ENCODE data around the gene RXFP3. TPM values are rescaled to one million over a fixed set of nuclear protein-coding genes. Genes with fewer than 3 reads are reported as not detected.
A peak's percentile ranks its signal among the peaks of the same experiment; 100 is the strongest.
"Not testable (repeated sequence)": the region's sequence is repeated elsewhere in the genome, so short reads cannot be mapped to it uniquely, and the experiment has no call there.

RXFP3 gene
- total and polyA plus RNA-seq, 9 donors: not detected

GRCh38 chr5:33901156-33901555 is 35.0 kb upstream of the RXFP3 start:
- Histone ChIP-seq H3K36me3 (ENCODE audit: control insufficient read depth, insufficient read depth, low read length) (no peaks in the 10 kb centered on the region), H3K9me3 (replicated peaks; ENCODE audit: control insufficient read depth, low read depth, low read length) (peaks cover under 1% of the 10 kb centered on the region), H3K4me1 (ENCODE audit: control insufficient read depth, insufficient read depth, low read length) (no peaks in the 10 kb centered on the region), H3K4me3 (ENCODE audit: low read length) (no peak overlapping the region), H3K27ac (ENCODE audit: low read length) (no peak overlapping the region), H3K27me3 (ENCODE audit: control insufficient read depth, insufficient read depth, low read length) (no peaks in the 10 kb centered on the region)
- DNase-seq: no peak
- no CpG with 5 or more reads among the region's 1 CpG for WGBS (ENCODE audit: insufficient coverage)

- H3K27ac ChIP-seq (ENCODE audit: low read length): no peak overlapping the region
- peaks cover 14% of the 10 kb centered on the region for H3K9me3 ChIP-seq (replicated peaks; ENCODE audit: control insufficient read depth, low read depth, low read length)
- DNase-seq: no peak
- no peak overlapping the region for H3K4me3 ChIP-seq (ENCODE audit: low read length)
- H3K27me3 ChIP-seq (ENCODE audit: control insufficient read depth, insufficient read depth, low read length): no peaks in the 10 kb centered on the region
- H3K36me3 ChIP-seq (ENCODE audit: control insufficient read depth, insufficient read depth, low read length): no peaks in the 10 kb centered on the region
- H3K4me1 ChIP-seq (ENCODE audit: control insufficient read depth, insufficient read depth, low read length): no peaks in the 10 kb centered on the region
- no CpG with 5 or more reads among the region's 2 CpGs for WGBS (ENCODE audit: insufficient coverage)
These were observed 33.1 kb upstream of the RXFP3 start for GRCh38 chr5:33903118-33903517.

- no peak for DNase-seq
- WGBS (ENCODE audit: insufficient coverage): no CpG with 5 or more reads among the region's 1 CpG
- H3K4me1 ChIP-seq (ENCODE audit: control insufficient read depth, insufficient read depth, low read length): no peaks in the 10 kb centered on the region
These were observed 30.8 kb upstream of the RXFP3 start for GRCh38 chr5:33905381-33905780.

GRCh38 chr5:33906248-33906647 is 29.9 kb upstream of the RXFP3 start:
- not testable (repeated sequence) for H3K27me3 ChIP-seq (ENCODE audit: control insufficient read depth, insufficient read depth, low read length); H3K4me1 ChIP-seq (ENCODE audit: control insufficient read depth, insufficient read depth, low read length); H3K4me3 ChIP-seq (ENCODE audit: low read length); H3K36me3 ChIP-seq (ENCODE audit: control insufficient read depth, insufficient read depth, low read length); DNase-seq; H3K27ac ChIP-seq (ENCODE audit: low read length)
- H3K9me3 ChIP-seq (replicated peaks; ENCODE audit: control insufficient read depth, low read depth, low read length): peaks cover 14% of the 10 kb centered on the region
- WGBS (ENCODE audit: insufficient coverage): 90% methylated on average over 3 of the region's 7 CpGs

More at GRCh38 chr5:33905381-33905780, 30.8 kb upstream of the RXFP3 start:
- Histone ChIP-seq H3K27ac (ENCODE audit: low read length) (no peak overlapping the region), H3K27me3 (ENCODE audit: control insufficient read depth, insufficient read depth, low read length) (no peaks in the 10 kb centered on the region), H3K9me3 (replicated peaks; ENCODE audit: control insufficient read depth, low read depth, low read length) (peaks cover 14% of the 10 kb centered on the region), H3K4me3 (ENCODE audit: low read length) (no peak overlapping the region), H3K36me3 (ENCODE audit: control insufficient read depth, insufficient read depth, low read length) (no peaks in the 10 kb centered on the region)

GRCh38 chr5:33914844-33915243 is 21.3 kb upstream of the RXFP3 start:
- 40% methylated on average over 1 of the region's 3 CpGs for WGBS (ENCODE audit: insufficient coverage)
- DNase-seq; H3K9me3 ChIP-seq (replicated peaks; ENCODE audit: control insufficient read depth, low read depth, low read length); H3K27me3 ChIP-seq (ENCODE audit: control insufficient read depth, insufficient read depth, low read length); H3K36me3 ChIP-seq (ENCODE audit: control insufficient read depth, insufficient read depth, low read length); H3K4me1 ChIP-seq (ENCODE audit: control insufficient read depth, insufficient read depth, low read length); H3K4me3 ChIP-seq (ENCODE audit: low read length); H3K27ac ChIP-seq (ENCODE audit: low read length): not testable (repeated sequence)

GRCh38 chr5:33921002-33921401 is 15.2 kb upstream of the RXFP3 start:
- Histone ChIP-seq H3K4me3 (ENCODE audit: low read length) (no peak overlapping the region), H3K4me1 (ENCODE audit: control insufficient read depth, insufficient read depth, low read length) (no peaks in the 10 kb centered on the region), H3K36me3 (ENCODE audit: control insufficient read depth, insufficient read depth, low read length) (no peaks in the 10 kb centered on the region), H3K27ac (ENCODE audit: low read length) (no peak overlapping the region), H3K27me3 (ENCODE audit: control insufficient read depth, insufficient read depth, low read length) (no peaks in the 10 kb centered on the region), H3K9me3 (replicated peaks; ENCODE audit: control insufficient read depth, low read depth, low read length) (no peaks in the 10 kb centered on the region)
- no peak for DNase-seq
- WGBS (ENCODE audit: insufficient coverage): no CpG with 5 or more reads among the region's 1 CpG

- Histone ChIP-seq H3K27me3 (ENCODE audit: control insufficient read depth, insufficient read depth, low read length) (no peaks in the 10 kb centered on the region), H3K4me1 (ENCODE audit: control insufficient read depth, insufficient read depth, low read length) (no peaks in the 10 kb centered on the region), H3K4me3 (ENCODE audit: low read length) (no peak overlapping the region), H3K27ac (ENCODE audit: low read length) (no peak overlapping the region), H3K9me3 (replicated peaks; ENCODE audit: control insufficient read depth, low read depth, low read length) (no peaks in the 10 kb centered on the region), H3K36me3 (ENCODE audit: control insufficient read depth, insufficient read depth, low read length) (no peaks in the 10 kb centered on the region)
- no peak for DNase-seq
These were observed 10.9 kb upstream of the RXFP3 start for GRCh38 chr5:33925278-33925677.

GRCh38 chr5:33927685-33928084 is 8.5 kb upstream of the RXFP3 start:
- peak; percentile 13 for DNase-seq
- WGBS (ENCODE audit: insufficient coverage): 42% methylated on average over 4 of the region's 4 CpGs
- no peaks in the 10 kb centered on the region for H3K36me3 ChIP-seq (ENCODE audit: control insufficient read depth, insufficient read depth, low read length)
- H3K4me1 ChIP-seq (ENCODE audit: control insufficient read depth, insufficient read depth, low read length): no peaks in the 10 kb centered on the region
- H3K27ac ChIP-seq (ENCODE audit: low read length): no peak overlapping the region
- no peak overlapping the region for H3K4me3 ChIP-seq (ENCODE audit: low read length)
- no peaks in the 10 kb centered on the region for H3K9me3 ChIP-seq (replicated peaks; ENCODE audit: control insufficient read depth, low read depth, low read length)
- H3K27me3 ChIP-seq (ENCODE audit: control insufficient read depth, insufficient read depth, low read length): no peaks in the 10 kb centered on the region

GRCh38 chr5:33928283-33928682 is 7.9 kb upstream of the RXFP3 start:
- no peak overlapping the region for H3K4me3 ChIP-seq (ENCODE audit: low read length)
- no CpG with 5 or more reads among the region's 2 CpGs for WGBS (ENCODE audit: insufficient coverage)
- H3K27me3 ChIP-seq (ENCODE audit: control insufficient read depth, insufficient read depth, low read length): no peaks in the 10 kb centered on the region
- H3K4me1 ChIP-seq (ENCODE audit: control insufficient read depth, insufficient read depth, low read length): no peaks in the 10 kb centered on the region
- no peak for DNase-seq
- H3K27ac ChIP-seq (ENCODE audit: low read length): no peak overlapping the region
- no peaks in the 10 kb centered on the region for H3K36me3 ChIP-seq (ENCODE audit: control insufficient read depth, insufficient read depth, low read length)
- H3K9me3 ChIP-seq (replicated peaks; ENCODE audit: control insufficient read depth, low read depth, low read length): no peaks in the 10 kb centered on the region

- Histone ChIP-seq H3K36me3 (ENCODE audit: control insufficient read depth, insufficient read depth, low read length) (no peaks in the 10 kb centered on the region), H3K4me3 (ENCODE audit: low read length) (no peak overlapping the region), H3K9me3 (replicated peaks; ENCODE audit: control insufficient read depth, low read depth, low read length) (no peaks in the 10 kb centered on the region), H3K27ac (ENCODE audit: low read length) (no peak overlapping the region), H3K27me3 (ENCODE audit: control insufficient read depth, insufficient read depth, low read length) (no peaks in the 10 kb centered on the region), H3K4me1 (ENCODE audit: control insufficient read depth, insufficient read depth, low read length) (no peaks in the 10 kb centered on the region)
- no peak for DNase-seq
- WGBS (ENCODE audit: insufficient coverage): 70% methylated on average over 5 of the region's 6 CpGs
These were observed 6.1 kb upstream of the RXFP3 start for GRCh38 chr5:33929925-33930690.

GRCh38 chr5:33931136-33931535 is 5.0 kb upstream of the RXFP3 start:
- Histone ChIP-seq H3K27me3 (ENCODE audit: control insufficient read depth, insufficient read depth, low read length) (peaks cover 5% of the 10 kb centered on the region), H3K36me3 (ENCODE audit: control insufficient read depth, insufficient read depth, low read length) (no peaks in the 10 kb centered on the region), H3K4me1 (ENCODE audit: control insufficient read depth, insufficient read depth, low read length) (peaks cover 1% of the 10 kb centered on the region), H3K4me3 (ENCODE audit: low read length) (no peak overlapping the region), H3K9me3 (replicated peaks; ENCODE audit: control insufficient read depth, low read depth, low read length) (no peaks in the 10 kb centered on the region), H3K27ac (ENCODE audit: low read length) (no peak overlapping the region)
- 88% methylated on average over 5 of the region's 5 CpGs for WGBS (ENCODE audit: insufficient coverage)
- DNase-seq: no peak
